HUDEP-2 (cell line): ENCODE measurements around the gene DMBT1.
A peak's percentile ranks its signal among the peaks of the same experiment; 100 is the strongest.

Source experiments
- DNase-seq, 76 experiments: peaks; one replicate each; lab custom pipeline; 2025; ENCODE audit not compliant: unreplicated experiment in 76 of 76; lab: John Stamatoyannopoulos, UW

Gene DMBT1

DNA sequence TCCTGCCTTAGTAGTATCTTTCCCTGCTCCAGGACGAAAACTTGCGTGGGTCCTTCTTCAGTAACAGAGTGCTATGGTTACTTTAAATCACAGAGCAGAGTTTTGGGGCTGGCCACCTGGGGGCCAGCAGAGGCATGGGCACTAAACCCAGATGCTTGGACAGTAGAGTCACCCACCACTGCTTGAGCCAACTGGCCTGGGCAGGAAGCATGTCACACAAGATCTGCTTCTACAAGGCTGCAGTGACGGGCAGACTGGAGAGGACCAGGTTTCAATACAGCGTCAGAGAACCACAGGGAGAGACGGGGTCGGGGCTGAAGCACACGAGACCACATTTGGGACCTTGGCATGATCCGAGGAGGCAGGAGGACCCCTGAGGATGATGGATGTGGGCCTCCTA is 14.3 kb upstream of the DMBT1 start:
- DNase-seq: no peak

DNA sequence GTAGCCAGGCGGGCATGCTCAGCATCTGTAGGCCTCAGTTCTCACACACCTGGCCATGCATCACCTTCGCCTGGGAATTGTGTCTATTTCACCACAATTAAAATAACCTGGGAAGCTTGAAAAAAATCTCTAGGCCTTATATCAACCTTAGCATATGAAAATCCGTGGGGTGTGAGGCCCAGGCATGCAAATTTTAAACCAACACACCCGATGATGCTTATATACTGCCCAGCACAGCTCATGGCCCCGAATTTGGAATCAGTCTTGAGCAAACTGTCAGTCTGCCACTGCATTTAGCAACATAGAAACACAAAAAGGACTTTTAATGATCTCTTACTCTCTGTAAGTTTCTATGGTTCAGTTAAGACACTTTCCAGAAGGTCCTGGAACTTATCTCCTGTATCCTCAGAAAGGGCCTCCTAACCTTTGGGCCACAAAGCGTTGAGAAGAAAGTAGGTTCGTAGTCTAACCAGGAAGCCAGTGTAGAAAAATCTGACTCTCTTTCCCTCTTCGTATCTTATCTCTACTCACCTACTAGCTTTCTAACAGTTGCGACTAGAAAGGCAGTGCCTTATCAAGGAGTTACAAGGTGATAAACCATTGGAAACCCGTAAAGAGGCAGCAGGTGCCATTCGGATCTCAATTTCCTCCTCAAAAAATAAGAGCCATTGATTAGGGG is 12.0 kb upstream of the DMBT1 start:
- DNase-seq: no peak

DNA sequence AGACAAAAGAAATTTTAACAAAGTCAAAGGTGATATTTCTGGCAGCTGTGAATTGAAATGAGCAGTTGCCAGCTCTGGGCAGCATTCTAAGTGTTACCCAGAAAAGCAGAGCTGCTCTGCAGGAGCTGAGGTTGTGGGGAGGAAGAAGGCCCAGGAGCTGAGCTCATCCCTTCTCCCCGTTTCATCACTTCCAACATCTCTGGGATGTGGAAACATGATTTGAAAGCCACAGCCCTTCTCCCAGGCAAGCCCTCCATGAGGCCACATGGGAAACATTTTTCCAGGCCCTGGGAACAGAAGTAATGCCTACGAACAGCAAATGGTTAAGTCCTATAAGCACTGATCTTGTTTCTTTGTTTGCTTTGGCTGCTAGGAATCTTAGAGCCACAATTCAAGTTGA is 10.9 kb upstream of the DMBT1 start:
- no peak for DNase-seq

DNA sequence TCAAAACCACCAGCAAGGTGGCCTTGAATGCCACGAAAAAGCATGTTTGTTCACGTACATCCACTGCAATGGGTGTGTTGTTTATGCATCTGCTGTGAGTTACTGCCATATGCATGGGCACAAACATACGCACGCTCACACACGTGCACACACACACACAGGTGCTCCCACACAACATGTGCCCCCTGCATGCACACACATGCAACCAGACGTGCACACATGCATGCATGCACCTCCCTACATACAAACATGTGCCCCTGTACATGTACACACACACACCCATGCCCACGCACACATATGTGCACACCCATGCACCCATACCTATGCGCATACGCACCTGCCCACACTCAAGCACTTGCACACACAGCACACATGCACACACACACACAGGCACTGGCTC is 10.1 kb upstream of the DMBT1 start:
- no peak for DNase-seq

DNA sequence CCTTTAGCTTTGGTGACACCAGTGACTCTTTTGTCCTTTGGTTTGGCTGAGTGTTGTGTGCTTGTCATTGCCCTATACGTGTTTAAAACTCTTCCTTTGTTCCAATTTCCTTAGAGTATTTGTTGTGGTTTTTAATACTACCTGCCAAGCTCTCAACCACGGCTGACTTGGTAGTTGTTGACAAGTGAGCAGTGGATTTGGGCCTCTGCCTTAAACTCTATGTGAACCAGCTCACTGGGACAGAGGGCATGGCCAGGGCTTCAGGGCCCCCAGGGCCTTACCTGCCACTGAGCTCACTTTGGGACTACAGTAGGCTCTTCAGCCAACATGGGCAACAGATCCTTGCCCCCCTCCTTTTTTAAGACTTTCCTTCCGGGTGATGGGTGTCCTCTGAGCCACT is 9.6 kb upstream of the DMBT1 start:
- no peak for DNase-seq

GRCh38 chr10:122551450-122551849 is 9.1 kb upstream of the DMBT1 start:
- DNase-seq: no peak

GRCh38 chr10:122553341-122553740 is 7.2 kb upstream of the DMBT1 start:
- no peak for DNase-seq

DNA sequence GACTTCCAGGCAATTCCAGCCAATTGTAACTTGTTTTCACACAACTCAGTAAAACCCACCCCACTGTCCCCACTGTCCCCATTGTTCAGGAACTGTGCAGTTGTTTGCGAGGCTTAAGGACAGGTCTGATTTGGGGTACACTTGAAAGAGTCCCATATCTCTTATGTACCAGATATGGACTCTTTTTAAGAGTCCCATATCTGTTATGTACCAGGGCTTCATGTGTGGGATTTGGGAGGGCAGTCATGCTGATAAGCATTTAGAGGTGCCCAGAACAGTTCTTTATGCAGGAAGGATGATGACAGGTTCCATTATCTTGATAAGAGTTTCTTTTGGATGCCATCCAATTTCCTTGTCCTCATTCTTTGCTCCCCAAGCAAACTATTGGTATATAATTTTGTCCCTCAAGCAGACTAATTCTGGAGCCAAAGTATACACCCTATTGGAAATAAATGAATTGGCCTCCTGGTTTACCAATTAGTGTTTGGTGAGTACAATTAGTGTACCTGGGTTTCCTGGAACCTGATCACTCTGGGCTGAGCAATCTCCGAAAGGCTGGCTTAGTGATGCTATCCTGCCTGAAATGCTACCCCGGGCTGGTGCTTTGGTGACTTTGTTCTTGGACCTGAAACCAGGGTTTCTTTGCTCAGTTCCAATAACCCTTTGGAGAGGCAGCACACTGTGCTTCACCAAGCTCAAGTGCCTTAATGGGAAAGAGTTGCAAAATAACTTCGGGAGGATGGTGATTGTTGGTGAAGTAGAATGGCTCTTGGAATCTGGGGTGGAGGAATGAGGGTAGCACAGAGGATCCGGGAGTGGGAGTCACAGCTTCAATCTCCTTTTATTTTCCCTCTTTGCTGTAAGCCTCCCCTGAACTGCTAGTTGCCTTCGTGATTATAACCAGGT is 6.2 kb upstream of the DMBT1 start:
- peak in 1 of 76 experiments; percentile 8 for DNase-seq

GRCh38 chr10:122555442-122555841 is 5.1 kb upstream of the DMBT1 start:
- no peak for DNase-seq

DNA sequence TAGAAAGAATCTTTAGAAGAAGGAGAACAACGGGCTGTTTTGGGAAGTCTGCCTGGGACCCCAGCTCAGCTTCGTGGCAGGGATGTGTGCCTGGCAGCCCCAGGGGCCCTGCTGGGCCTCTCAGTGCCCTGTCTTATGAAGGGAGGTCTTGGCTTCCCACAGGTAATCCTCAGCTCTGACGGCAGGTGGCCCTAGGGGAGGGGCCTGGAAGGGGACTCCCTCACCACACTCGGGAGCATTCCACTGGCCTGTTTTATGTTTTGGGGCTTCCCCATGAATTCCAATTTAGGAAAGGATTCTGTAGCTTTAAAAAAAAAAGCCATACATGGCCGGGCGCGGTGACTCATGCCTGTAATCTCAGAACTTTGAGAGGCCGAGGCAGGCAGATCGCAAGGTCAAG is 3.0 kb upstream of the DMBT1 start:
- DNase-seq: no peak

DNA sequence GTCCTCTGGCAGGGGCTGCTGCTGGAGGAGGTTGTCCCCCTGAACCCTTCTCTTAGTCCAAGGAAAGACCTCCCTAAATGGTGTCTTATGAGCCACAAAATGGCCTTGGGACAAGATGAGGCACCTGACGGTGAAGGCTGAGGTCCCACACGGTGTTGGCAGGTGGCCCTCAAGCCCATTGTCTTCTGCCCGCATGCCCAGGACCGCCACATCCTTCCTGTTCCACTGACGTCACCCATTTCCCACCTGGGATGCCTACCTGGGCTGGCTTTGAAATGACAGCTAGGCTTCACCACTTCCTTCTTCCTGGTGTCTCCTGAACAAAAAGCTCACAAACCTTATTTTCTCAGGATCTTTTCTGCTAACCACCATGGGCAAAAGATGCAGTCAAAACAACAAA is 2.1 kb upstream of the DMBT1 start:
- no peak for DNase-seq

- DNase-seq: no peak
Measured at GRCh38 chr10:122559228-122559627, 1.3 kb upstream of the DMBT1 start.

DNA sequence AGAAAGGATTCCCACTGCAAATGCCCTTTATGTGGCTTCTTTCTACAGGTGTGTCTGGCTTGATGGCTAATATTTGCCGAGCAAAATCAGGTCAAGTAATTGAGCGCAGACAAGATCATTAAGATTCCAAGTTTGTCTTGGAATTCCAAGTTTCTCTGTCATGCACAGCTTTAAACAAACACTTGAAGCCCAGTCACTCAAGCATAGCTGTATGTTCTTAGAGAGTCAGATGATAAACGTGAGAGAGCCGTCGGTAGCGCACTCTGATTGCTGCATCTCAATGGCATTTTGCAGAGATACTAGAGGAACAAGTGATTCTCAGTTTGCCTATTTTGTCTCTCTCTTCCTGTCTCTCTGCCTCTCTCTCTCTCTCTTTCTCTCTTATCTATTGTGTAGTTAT is 658 bp downstream of the DMBT1 start:
- no peak for DNase-seq

- no peak for DNase-seq
Measured at GRCh38 chr10:122561792-122562191, 1.2 kb downstream of the DMBT1 start.

GRCh38 chr10:122564980-122565379 is 4.4 kb downstream of the DMBT1 start:
- DNase-seq: no peak

DNA sequence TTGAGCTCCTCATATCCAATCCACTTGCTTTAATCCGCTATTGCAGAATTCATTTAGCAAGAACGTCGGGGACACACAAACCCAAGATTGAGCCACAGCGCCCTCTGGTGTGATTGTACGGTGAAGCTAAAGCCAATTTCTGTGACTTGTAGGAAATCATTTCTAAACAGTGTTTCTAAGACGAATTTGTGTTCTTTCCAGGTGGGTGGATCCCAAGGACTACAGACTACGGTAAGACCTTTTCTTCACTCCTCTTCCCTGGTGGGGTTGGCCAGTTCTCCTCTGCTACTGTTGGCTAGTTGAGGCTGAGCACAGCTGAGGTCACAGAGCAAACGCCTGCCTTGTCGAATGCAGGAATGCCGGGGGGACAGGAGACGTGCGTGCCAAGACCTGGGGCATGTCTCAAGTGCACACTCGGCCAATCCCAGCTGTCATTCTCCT is 5.2 kb downstream of the DMBT1 start:
- DNase-seq: peak in 45 of 76 experiments; percentile 4 to 67 (median 29)

DNA sequence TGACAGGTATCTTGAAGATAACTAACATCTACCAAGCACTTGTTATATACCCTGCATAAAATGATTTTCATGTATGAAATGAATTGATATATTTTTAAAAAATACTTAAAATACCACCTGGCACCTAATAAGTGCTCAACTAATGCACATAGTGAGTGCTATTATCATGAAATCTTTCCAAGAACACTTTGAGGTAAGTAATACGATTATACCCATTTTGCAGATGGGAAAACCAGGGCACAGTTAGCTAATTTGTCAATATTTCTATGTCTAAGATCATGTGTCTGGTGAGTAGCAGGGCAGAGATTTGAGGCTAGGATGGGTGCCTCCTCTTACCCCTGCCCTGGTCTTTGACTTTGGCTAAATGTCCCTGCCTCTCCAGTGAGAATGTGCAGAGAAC is 6.1 kb downstream of the DMBT1 start:
- DNase-seq: no peak

GRCh38 chr10:122567056-122567660 is 6.6 kb downstream of the DMBT1 start:
- peak in 20 of 76 experiments; percentile 1 to 51 (median 20) for DNase-seq

DNA sequence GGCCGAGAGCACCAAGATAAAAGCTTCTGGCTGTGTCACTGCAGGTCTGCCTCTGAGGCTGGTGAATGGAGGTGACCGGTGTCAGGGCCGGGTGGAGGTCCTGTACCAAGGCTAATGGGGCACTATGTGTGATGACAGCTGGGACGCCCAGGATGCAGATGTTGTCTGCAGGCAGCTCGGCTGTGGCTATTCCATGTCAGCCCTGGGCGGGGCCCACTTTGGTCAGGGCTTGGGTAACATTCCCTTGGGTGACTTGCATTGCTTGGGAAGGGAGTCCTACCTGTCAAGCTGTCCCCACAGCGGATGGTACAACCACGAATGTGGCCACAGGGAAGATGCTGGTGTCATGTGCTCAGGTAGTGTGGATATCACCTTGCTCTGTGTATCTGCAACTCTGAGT is 8.0 kb downstream of the DMBT1 start:
- no peak for DNase-seq

DNA sequence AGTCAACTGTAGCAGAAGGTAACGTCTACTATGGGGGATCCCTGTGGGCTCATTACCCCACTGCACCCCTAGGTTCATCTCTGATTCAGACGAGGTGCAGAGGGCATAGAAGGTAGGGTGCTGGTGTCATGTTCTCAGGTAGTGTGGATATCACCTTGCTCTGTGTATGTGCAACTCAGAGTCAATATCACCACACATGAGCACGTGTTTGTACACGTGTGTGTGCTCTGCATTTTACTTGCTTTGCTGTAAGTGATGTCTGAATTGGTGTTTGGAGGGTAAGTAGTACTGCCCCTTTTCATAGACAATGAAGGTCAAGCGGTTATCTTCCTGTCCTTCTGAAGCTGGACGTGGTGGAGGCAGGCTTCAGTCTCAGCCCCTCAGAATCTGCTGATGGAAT is 10.4 kb downstream of the DMBT1 start:
- DNase-seq: no peak

DNA sequence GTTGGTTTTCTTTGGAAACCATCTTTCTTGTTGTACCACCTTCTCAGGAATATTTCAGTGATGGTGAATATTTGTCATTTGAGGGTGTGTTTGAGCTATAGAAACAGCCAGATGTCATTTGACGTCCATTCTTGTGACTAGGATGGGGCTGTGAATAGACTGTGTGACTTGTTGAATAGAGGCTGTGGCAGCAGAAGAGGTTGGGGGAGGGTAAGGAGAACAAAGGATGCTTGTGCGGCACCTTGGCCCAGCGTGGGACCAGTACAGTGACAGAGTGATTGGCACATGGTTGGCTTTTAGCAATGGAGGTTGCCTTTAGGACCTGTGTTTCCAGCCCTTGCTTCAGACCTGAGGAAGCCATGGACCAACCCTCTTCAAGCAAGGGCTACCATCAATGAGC is 11.3 kb downstream of the DMBT1 start:
- DNase-seq: no peak

DNA sequence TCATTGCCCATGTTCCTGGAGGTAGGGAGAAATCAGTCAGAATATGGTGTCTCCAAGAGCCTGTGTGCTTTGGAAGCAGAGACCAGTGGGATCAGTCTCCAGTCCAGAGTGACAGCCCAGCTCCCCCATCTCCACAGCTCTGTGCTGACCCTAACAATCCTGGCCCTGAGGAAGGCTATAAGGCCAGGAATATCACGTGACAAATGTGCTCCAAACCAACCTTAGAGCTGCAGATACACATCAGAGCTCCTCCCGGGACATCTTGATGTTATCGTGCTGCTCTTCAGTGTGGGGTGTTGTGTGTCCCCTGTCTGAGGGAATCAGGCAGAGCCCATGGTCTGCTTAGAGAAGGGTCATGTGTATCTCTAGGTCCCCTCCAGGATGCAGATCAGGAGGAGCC is 15.2 kb downstream of the DMBT1 start:
- no peak for DNase-seq
